Measurements from ENCODE around the gene KANSL1. TPM values are rescaled to one million over a fixed set of nuclear protein-coding genes. Genes with fewer than 3 reads are reported as not detected.

KANSL1 gene
- total RNA-seq, 1 experiment from 2014 or later = 67.1 TPM

- no peak overlapping the region for H3K27ac Mint-ChIP-seq (ENCODE audit: low read depth, unreplicated experiment)
- H3K27me3 Mint-ChIP-seq (ENCODE audit: insufficient read depth, unreplicated experiment) = no peaks in the 10 kb centered on the region
Measured at GRCh38 chr17:46038414-46038813, 154.8 kb downstream of the KANSL1 start.

GRCh38 chr17:46037722-46038255, 155.4 kb downstream of the KANSL1 start:
- ChIA-PET CTCF (interaction anchor here (0.6 kb wide), 1 partner anchor 80 kb away, joined by 3 read pairs; no protein-coding TSS in a partner anchor), POLR2A (no interaction called here)
- Mint-ChIP-seq H3K4me1 (ENCODE audit: insufficient read depth, unreplicated experiment) (no peaks in the 10 kb centered on the region), H3K27me3 (ENCODE audit: insufficient read depth, unreplicated experiment) (no peaks in the 10 kb centered on the region), H3K36me3 (ENCODE audit: insufficient read depth, unreplicated experiment) (peaks cover 93% of the 10 kb centered on the region), H3K4me3 (ENCODE audit: unreplicated experiment) (no peak overlapping the region), H3K9me3 (ENCODE audit: unreplicated experiment) (no peaks in the 10 kb centered on the region), H3K27ac (ENCODE audit: low read depth, unreplicated experiment) (no peak overlapping the region)
- no peak for TF ChIP-seq CTCF (IDR thresholded peaks at IDR 0.05; ENCODE audit: unreplicated experiment)
- DNase-seq (ENCODE audit: unreplicated experiment) = no peak
- no TSS peak for BruUV-seq (replicated peaks)
- intact Hi-C loops (cut with micrococcal nuclease) = no loop called here

More at GRCh38 chr17:46038414-46038813, 154.8 kb downstream of the KANSL1 start:
- CTCF ChIA-PET = interaction anchor here (0.6 to 0.9 kb wide), 2 partner anchors 81 to 149 kb away, joined by 3 to 4 read pairs; no protein-coding TSS in a partner anchor
- Mint-ChIP-seq H3K4me1 (ENCODE audit: insufficient read depth, unreplicated experiment) (peaks cover under 1% of the 10 kb centered on the region), H3K9me3 (ENCODE audit: unreplicated experiment) (no peaks in the 10 kb centered on the region), H3K4me3 (ENCODE audit: unreplicated experiment) (no peak overlapping the region), H3K36me3 (ENCODE audit: insufficient read depth, unreplicated experiment) (peaks cover 94% of the 10 kb centered on the region)
- no peak for TF ChIP-seq CTCF (IDR thresholded peaks at IDR 0.05; ENCODE audit: unreplicated experiment)
- POLR2A ChIA-PET = interaction anchor here (0.6 to 1.5 kb wide), 2 partner anchors 9 to 154 kb away, joined by 5 to 6 read pairs; no protein-coding TSS in a partner anchor
- intact Hi-C loops (cut with micrococcal nuclease) = no loop called here
- no peak for DNase-seq (ENCODE audit: unreplicated experiment)
- no TSS peak for BruUV-seq (replicated peaks)

GRCh38 chr17:46036491-46036890, 156.7 kb downstream of the KANSL1 start:
- intact Hi-C loops (cut with micrococcal nuclease) = no loop called here
- H3K9me3 Mint-ChIP-seq (ENCODE audit: unreplicated experiment) = no peaks in the 10 kb centered on the region
- CTCF ChIA-PET = interaction anchor here (0.6 to 2.7 kb wide), 4 partner anchors 8 to 176 kb away, joined by 3 to 15 read pairs (median 4); no protein-coding TSS in a partner anchor
- no TSS peak for BruUV-seq (replicated peaks)
- H3K4me1 Mint-ChIP-seq (ENCODE audit: insufficient read depth, unreplicated experiment) = no peaks in the 10 kb centered on the region
- TF ChIP-seq CTCF (IDR thresholded peaks at IDR 0.05; ENCODE audit: unreplicated experiment) = no peak
- no peak overlapping the region for H3K4me3 Mint-ChIP-seq (ENCODE audit: unreplicated experiment)
- no peak overlapping the region for H3K27ac Mint-ChIP-seq (ENCODE audit: low read depth, unreplicated experiment)
- POLR2A ChIA-PET = no interaction called here
- H3K27me3 Mint-ChIP-seq (ENCODE audit: insufficient read depth, unreplicated experiment) = no peaks in the 10 kb centered on the region
- H3K36me3 Mint-ChIP-seq (ENCODE audit: insufficient read depth, unreplicated experiment) = peaks cover 97% of the 10 kb centered on the region
- no peak for DNase-seq (ENCODE audit: unreplicated experiment)

GRCh38 chr17:46035112-46035818, 158.0 kb downstream of the KANSL1 start:
- POLR2A ChIA-PET = interaction anchor here (0.9 to 1.2 kb wide), 2 partner anchors 9 to 16 kb away, joined by 3 read pairs; no protein-coding TSS in a partner anchor
- intact Hi-C loops (cut with micrococcal nuclease) = no loop called here
- TF ChIP-seq CTCF (IDR thresholded peaks at IDR 0.05; ENCODE audit: unreplicated experiment) = no peak
- Mint-ChIP-seq H3K27me3 (ENCODE audit: insufficient read depth, unreplicated experiment) (no peaks in the 10 kb centered on the region), H3K4me3 (ENCODE audit: unreplicated experiment) (no peak overlapping the region), H3K36me3 (ENCODE audit: insufficient read depth, unreplicated experiment) (peaks cover 97% of the 10 kb centered on the region), H3K4me1 (ENCODE audit: insufficient read depth, unreplicated experiment) (no peaks in the 10 kb centered on the region), H3K27ac (ENCODE audit: low read depth, unreplicated experiment) (no peak overlapping the region), H3K9me3 (ENCODE audit: unreplicated experiment) (no peaks in the 10 kb centered on the region)
- DNase-seq (ENCODE audit: unreplicated experiment) = no peak
- no TSS peak for BruUV-seq (replicated peaks)
- CTCF ChIA-PET = interaction anchor here (0.6 to 2.7 kb wide), 5 partner anchors 9 to 158 kb away, joined by 3 to 15 read pairs (median 3); partner anchors contain the start of gene KANSL1
